ENCODE measurements around the gene ENTPD7.

DNA sequence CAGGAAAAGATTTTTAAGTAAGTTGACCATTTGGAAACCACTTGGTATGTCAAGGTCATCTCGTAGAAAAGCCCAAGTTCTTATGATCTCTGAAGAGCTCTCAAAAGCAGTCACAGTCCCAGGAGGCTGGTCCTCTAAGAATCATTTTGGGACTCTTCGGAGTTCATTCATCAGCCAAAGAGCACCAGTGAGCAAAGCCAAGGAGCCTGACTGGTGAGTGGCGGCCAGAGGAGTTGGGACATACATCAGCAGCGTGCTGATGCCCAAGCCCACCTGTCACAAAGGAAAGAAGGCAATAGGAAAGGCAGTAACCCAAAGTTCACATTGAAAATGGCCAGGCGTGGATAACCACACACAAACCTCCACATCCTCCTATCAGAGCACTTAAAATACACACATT, 55.1 kb downstream of the ENTPD7 start:
- TF ChIP-seq, protein P1, sequence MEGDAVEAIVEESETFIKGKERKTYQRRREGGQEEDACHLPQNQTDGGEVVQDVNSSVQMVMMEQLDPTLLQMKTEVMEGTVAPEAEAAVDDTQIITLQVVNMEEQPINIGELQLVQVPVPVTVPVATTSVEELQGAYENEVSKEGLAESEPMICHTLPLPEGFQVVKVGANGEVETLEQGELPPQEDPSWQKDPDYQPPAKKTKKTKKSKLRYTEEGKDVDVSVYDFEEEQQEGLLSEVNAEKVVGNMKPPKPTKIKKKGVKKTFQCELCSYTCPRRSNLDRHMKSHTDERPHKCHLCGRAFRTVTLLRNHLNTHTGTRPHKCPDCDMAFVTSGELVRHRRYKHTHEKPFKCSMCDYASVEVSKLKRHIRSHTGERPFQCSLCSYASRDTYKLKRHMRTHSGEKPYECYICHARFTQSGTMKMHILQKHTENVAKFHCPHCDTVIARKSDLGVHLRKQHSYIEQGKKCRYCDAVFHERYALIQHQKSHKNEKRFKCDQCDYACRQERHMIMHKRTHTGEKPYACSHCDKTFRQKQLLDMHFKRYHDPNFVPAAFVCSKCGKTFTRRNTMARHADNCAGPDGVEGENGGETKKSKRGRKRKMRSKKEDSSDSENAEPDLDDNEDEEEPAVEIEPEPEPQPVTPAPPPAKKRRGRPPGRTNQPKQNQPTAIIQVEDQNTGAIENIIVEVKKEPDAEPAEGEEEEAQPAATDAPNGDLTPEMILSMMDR (IDR thresholded peaks at IDR 0.05), result no peak
- TF ChIP-seq POLR2AphosphoS5 (IDR thresholded peaks at IDR 0.05), result no peak

All from sigmoid colon (tissue), 4 donors.